Calu3 (cell line): Measurements from ENCODE around the gene SPINK2. TPM values are rescaled to one million over a fixed set of nuclear protein-coding genes. Genes with fewer than 3 reads are reported as not detected.

Experiments used
- BruUV-seq: library from RNA; stranded (reverse); fragments of 400-500 nt; replicated peaks from 2 replicates; lab custom pipeline; 2021; lab: Mats Ljungman, UMichigan
- CTCF ChIA-PET: fragments of 300-600 bp; sonication (Branson Sonifier 250); formaldehyde crosslinking; loops from one replicate; lab custom pipeline; 2022; ENCODE audit warnings: antibody characterized with exemption; lab: Charles Lee
- DNase-seq: peaks from one replicate; pipeline ENCODE4 v3.0.0; 2022
- H3K27ac Mint-ChIP-seq: one replicate; pipeline ENCODE4 v1.8.0; 2022; ENCODE audit warnings: mixed read lengths; ENCODE audit not compliant: unreplicated experiment
- H3K27me3 Mint-ChIP-seq: one replicate; pipeline ENCODE4 v1.8.0; 2022; ENCODE audit warnings: mixed read lengths; ENCODE audit not compliant: unreplicated experiment
- H3K36me3 Mint-ChIP-seq: one replicate; pipeline ENCODE4 v1.8.0; 2022; ENCODE audit warnings: mild to moderate bottlenecking, moderate library complexity, mixed read lengths; ENCODE audit not compliant: insufficient read depth, unreplicated experiment
- H3K4me1 Mint-ChIP-seq: one replicate; pipeline ENCODE4 v1.8.0; 2022; ENCODE audit warnings: mild to moderate bottlenecking, low read depth, mixed read lengths; ENCODE audit not compliant: unreplicated experiment
- H3K4me3 Mint-ChIP-seq: one replicate; pipeline ENCODE4 v1.8.0; 2022; ENCODE audit warnings: mild to moderate bottlenecking, low read depth, moderate library complexity, mixed read lengths; ENCODE audit not compliant: unreplicated experiment
- H3K9me3 Mint-ChIP-seq: one replicate; pipeline ENCODE4 v1.8.0; 2022; ENCODE audit warnings: low read depth, mixed read lengths; ENCODE audit not compliant: unreplicated experiment
- intact Hi-C: fragments of 100-400 bp; cut with micrococcal nuclease; formaldehyde crosslinking; loops from one replicate; pipeline ENCODE4 v1.10.0; 2022; ENCODE audit not compliant: unreplicated experiment
- total RNA-seq: library from RNA; stranded (reverse); gene quantifications from 2 replicates; pipeline ENCODE4 v1.2.3, GENCODE V29; 2022
- TF ChIP-seq, protein P1 (sequence below): fragments of 200-600 bp; IDR thresholded peaks from one replicate; pipeline ENCODE4 v1.8.0; 2022; ENCODE audit warnings: antibody characterized with exemption; ENCODE audit not compliant: unreplicated experiment

Gene SPINK2
- total RNA-seq, 1 experiment from 2014 or later: not detected

DNA sequence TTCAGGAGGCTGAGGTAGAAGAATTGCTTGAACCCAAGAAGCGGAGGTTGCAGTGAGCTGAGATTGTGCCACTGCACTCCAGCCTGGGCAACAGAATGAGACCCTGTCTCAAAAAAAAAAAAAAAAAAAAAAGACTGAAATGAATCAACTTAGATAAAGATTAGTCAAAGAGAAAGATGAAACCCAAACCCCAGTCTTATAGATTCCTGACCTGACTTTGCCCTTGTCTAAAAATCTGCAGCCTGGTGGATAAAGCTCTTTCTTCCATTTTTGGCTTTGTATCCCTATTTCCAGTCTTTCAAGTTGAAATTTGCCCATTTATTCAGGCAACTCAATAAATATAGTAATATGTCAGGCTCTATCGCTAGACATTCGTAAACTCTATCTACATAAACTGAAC lies 39.3 kb upstream of the SPINK2 start:
- Mint-ChIP-seq H3K4me3 (no peak overlapping the region), H3K27me3 (no peaks in the 10 kb centered on the region), H3K9me3 (no peaks in the 10 kb centered on the region), H3K4me1 (no peaks in the 10 kb centered on the region), H3K36me3 (no peaks in the 10 kb centered on the region), H3K27ac (no peak overlapping the region)
- CTCF ChIA-PET: interaction anchor here (0.7 to 1.2 kb wide), 2 partner anchors 19 to 316 kb away, joined by 4 to 6 read pairs; no protein-coding TSS in a partner anchor
- intact Hi-C loops: no loop called here
- TF ChIP-seq, protein P1, sequence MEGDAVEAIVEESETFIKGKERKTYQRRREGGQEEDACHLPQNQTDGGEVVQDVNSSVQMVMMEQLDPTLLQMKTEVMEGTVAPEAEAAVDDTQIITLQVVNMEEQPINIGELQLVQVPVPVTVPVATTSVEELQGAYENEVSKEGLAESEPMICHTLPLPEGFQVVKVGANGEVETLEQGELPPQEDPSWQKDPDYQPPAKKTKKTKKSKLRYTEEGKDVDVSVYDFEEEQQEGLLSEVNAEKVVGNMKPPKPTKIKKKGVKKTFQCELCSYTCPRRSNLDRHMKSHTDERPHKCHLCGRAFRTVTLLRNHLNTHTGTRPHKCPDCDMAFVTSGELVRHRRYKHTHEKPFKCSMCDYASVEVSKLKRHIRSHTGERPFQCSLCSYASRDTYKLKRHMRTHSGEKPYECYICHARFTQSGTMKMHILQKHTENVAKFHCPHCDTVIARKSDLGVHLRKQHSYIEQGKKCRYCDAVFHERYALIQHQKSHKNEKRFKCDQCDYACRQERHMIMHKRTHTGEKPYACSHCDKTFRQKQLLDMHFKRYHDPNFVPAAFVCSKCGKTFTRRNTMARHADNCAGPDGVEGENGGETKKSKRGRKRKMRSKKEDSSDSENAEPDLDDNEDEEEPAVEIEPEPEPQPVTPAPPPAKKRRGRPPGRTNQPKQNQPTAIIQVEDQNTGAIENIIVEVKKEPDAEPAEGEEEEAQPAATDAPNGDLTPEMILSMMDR: no peak
- no TSS peak for BruUV-seq
- no peak for DNase-seq

DNA sequence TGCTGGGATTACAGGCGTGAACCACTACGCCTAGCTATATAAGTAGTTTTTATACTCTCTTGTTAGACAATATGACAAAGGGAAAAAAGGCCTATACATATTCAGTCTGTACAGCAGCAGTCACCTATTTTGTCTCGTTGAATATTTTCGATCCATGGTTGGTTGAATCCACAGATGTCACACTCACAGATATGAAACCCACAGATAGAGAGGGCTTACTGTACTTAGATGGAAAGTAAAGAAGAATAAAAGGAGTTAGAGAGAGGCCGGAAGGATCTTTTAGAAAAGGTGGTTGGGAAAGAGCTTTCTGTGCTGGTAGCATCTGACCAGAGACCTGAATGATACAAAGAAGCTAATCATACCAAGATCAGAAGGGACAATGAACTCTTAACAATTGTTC lies 38.3 kb upstream of the SPINK2 start:
- Mint-ChIP-seq H3K27me3 (no peaks in the 10 kb centered on the region), H3K27ac (no peak overlapping the region), H3K36me3 (no peaks in the 10 kb centered on the region), H3K4me3 (no peak overlapping the region), H3K4me1 (no peaks in the 10 kb centered on the region), H3K9me3 (no peaks in the 10 kb centered on the region)
- TF ChIP-seq, protein P1: no peak
- DNase-seq: no peak
- BruUV-seq: no TSS peak
- CTCF ChIA-PET: interaction anchor here (0.5 kb wide), 1 partner anchor 890 kb away, joined by 3 read pairs; no protein-coding TSS in a partner anchor
- intact Hi-C loops: no loop called here

DNA sequence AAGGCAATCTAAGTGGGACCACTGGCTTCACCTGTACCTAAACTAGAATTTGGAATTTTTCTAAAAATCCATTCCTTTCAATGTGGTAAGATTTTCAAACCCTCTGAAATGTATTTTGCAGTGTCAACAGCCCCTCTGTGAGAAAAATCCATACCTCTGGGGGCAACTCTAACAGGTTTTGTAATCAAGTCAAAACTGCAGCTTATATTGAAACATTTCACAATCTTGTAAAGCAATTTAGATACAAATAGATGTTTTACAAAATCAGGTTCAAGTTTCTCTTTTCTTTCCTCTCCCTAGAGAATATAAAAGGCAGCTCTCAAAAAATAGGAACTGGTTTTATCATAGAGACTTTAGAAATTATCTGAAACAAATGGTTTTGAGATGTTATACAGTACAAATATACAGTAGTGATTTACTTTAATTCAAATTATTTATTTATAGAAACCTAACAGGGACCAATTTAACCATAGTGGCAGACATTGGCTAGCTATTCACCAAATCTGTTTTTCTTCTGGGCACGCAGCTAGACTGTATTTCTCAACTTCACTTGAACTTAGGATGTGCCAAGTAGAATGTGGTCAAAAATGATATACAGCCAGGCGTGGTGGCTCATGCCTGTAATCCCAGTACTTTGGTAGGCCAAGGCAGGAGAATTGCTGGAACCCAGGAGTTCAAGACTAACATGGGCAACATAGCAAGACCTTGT lies 36.3 kb upstream of the SPINK2 start:
- CTCF ChIA-PET: interaction anchor here (0.6 kb wide), 1 partner anchor 598 kb away, joined by 3 read pairs; no protein-coding TSS in a partner anchor
- BruUV-seq: no TSS peak
- Mint-ChIP-seq H3K36me3 (no peaks in the 10 kb centered on the region), H3K27ac (no peak overlapping the region), H3K9me3 (no peaks in the 10 kb centered on the region), H3K27me3 (no peaks in the 10 kb centered on the region), H3K4me3 (no peak overlapping the region), H3K4me1 (no peaks in the 10 kb centered on the region)
- DNase-seq: no peak
- intact Hi-C loops: no loop called here
- TF ChIP-seq, protein P1: no peak

DNA sequence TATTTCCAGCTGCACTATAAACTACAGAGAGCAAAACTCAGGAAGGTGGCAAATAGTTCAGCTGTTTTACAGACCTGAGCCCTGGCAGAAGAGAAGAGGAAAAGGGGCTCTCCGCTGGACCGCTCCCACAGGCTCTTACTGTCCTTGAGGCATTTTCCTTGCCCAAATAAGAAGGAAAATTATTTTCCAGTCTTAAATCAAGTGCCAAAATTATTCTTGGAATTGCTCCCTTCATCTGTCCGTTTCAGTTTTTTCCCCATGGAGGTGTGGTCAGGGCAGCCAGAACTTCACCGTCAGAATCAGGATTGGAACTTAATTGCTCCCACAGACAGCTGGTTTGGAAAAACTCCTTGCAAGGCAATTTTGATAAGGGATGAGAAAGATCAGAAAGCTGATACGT lies 35.2 kb upstream of the SPINK2 start:
- CTCF ChIA-PET: no interaction called here
- H3K4me3 Mint-ChIP-seq: no peak overlapping the region
- BruUV-seq: no TSS peak
- TF ChIP-seq, protein P1: no peak
- H3K27ac Mint-ChIP-seq: no peak overlapping the region
- intact Hi-C loops: no loop called here
- H3K9me3 Mint-ChIP-seq: no peaks in the 10 kb centered on the region
- no peak for DNase-seq
- no peaks in the 10 kb centered on the region for H3K27me3 Mint-ChIP-seq
- H3K4me1 Mint-ChIP-seq: no peaks in the 10 kb centered on the region
- H3K36me3 Mint-ChIP-seq: no peaks in the 10 kb centered on the region
